HFF-Myc (cell line): ENCODE results near the gene ADAMTS13.

ENCODE experiments used
- DNase-seq: peaks from one replicate; pipeline ENCODE4 v3.0.0-alpha.2; 2011; ENCODE audit warnings: low read depth; ENCODE audit errors: extremely low read depth
- H3K4me3 ChIP-seq: replicated peaks from 2 replicates; pipeline ENCODE4 v1.5.1; 2011; ENCODE audit warnings: low read depth, mild to moderate bottlenecking, control low read depth, low read length
- CTCF ChIP-seq: IDR thresholded peaks from 2 replicates; pipeline ENCODE4 v1.5.1; 2012; ENCODE audit warnings: mild to moderate bottlenecking, low read depth, low read length, control low read depth; ENCODE audit errors: missing control alignments

Gene ADAMTS13

GRCh38 chr9:133378408-133378962 lies 43.7 kb upstream of the ADAMTS13 start:
- no peak overlapping the region for H3K4me3 ChIP-seq
- no peak for DNase-seq
- no peak for TF ChIP-seq CTCF

- DNase-seq, result no peak
- TF ChIP-seq CTCF, result no peak
Measured at GRCh38 chr9:133379153-133380086, 42.7 kb upstream of the ADAMTS13 start.

GRCh38 chr9:133380734-133381133 lies 41.4 kb upstream of the ADAMTS13 start:
- TF ChIP-seq CTCF, result no peak
- H3K4me3 ChIP-seq, result no peak overlapping the region
- DNase-seq, result no peak

More at GRCh38 chr9:133379153-133380086, 42.7 kb upstream of the ADAMTS13 start:
- no peak overlapping the region for H3K4me3 ChIP-seq

- TF ChIP-seq CTCF, result no peak
- no peak for DNase-seq
- H3K4me3 ChIP-seq, result no peak overlapping the region
Measured at GRCh38 chr9:133382507-133383141, 39.5 kb upstream of the ADAMTS13 start.

GRCh38 chr9:133383438-133383837 lies 38.7 kb upstream of the ADAMTS13 start:
- DNase-seq, result no peak
- TF ChIP-seq CTCF, result no peak
- H3K4me3 ChIP-seq, result no peak overlapping the region

GRCh38 chr9:133384736-133385321 lies 37.3 kb upstream of the ADAMTS13 start:
- no peak overlapping the region for H3K4me3 ChIP-seq
- no peak for DNase-seq
- no peak for TF ChIP-seq CTCF
